Osteoblast (primary cell): ENCODE results near the gene PROB1. TPM values are rescaled to one million over a fixed set of nuclear protein-coding genes. Genes with fewer than 3 reads are reported as not detected.
"Not testable (repeated sequence)": the region's sequence is repeated elsewhere in the genome, so short reads cannot be mapped to it uniquely, and the experiment has no call there.

ENCODE experiments used
- DNase-seq: peaks from one replicate; pipeline ENCODE4 v3.0.0; 2011; ENCODE audit warnings: low spot score, mixed read lengths; ENCODE audit not compliant: insufficient read length; ENCODE audit errors: missing footprints
- H2AFZ ChIP-seq: 2 replicates; pipeline ENCODE4 v1.6.0; 2011; ENCODE audit warnings: mild to moderate bottlenecking, low read length
- H3K27ac ChIP-seq: 2 replicates; pipeline ENCODE4 v1.5.1; 2011; ENCODE audit warnings: mild to moderate bottlenecking, low read depth, low read length, moderate library complexity
- H3K27me3 ChIP-seq: 2 replicates; pipeline ENCODE4 v1.6.0; 2012; ENCODE audit warnings: mild to moderate bottlenecking, control low read depth, inconsistent platforms, low read length, moderate library complexity; ENCODE audit not compliant: insufficient read depth
- H3K36me3 ChIP-seq: 2 replicates; pipeline ENCODE4 v1.5.1; 2011; ENCODE audit warnings: mild to moderate bottlenecking, low read length, control low read depth, moderate library complexity; ENCODE audit not compliant: insufficient read depth
- H3K4me1 ChIP-seq: 2 replicates; pipeline ENCODE4 v1.5.1; 2011; ENCODE audit warnings: mild to moderate bottlenecking, low read length, control low read depth, moderate library complexity; ENCODE audit not compliant: insufficient read depth
- H3K4me2 ChIP-seq: 2 replicates; pipeline ENCODE4 v1.6.0; 2011; ENCODE audit warnings: mild to moderate bottlenecking, low read length; ENCODE audit not compliant: insufficient read depth
- H3K4me3 ChIP-seq: fragments of 200-600 bp; sonication (generic); 3 replicates; pipeline ENCODE4 v1.5.1; 2012; ENCODE audit warnings: mild to moderate bottlenecking, low read length, inconsistent platforms; ENCODE audit not compliant: insufficient read depth
- H3K79me2 ChIP-seq: 2 replicates; pipeline ENCODE4 v1.6.0; 2012; ENCODE audit warnings: mild to moderate bottlenecking, low read length, control low read depth, inconsistent platforms; ENCODE audit not compliant: insufficient read depth
- H3K9me3 ChIP-seq: 2 replicates; pipeline ENCODE4 v1.5.1; 2011; ENCODE audit warnings: low read depth, low read length, control low read depth
- H4K20me1 ChIP-seq: 2 replicates; pipeline ENCODE4 v1.6.0; 2012; ENCODE audit warnings: mild to moderate bottlenecking, low read length, control low read depth; ENCODE audit not compliant: insufficient read depth
- CTCF ChIP-seq: IDR thresholded peaks from 2 replicates; pipeline ENCODE4 v1.5.1; 2011; ENCODE audit warnings: mild to moderate bottlenecking, low read depth, low read length, moderate library complexity; ENCODE audit errors: extremely low read depth
- total RNA-seq: library from RNA; depleted of rRNA; stranded (reverse); fragments of >200 nt; gene quantifications from 2 replicates; pipeline ENCODE4 v1.2.3, GENCODE V29; 2012

PROB1 gene
- total RNA-seq, 1 donor: 1.1 TPM

DNA sequence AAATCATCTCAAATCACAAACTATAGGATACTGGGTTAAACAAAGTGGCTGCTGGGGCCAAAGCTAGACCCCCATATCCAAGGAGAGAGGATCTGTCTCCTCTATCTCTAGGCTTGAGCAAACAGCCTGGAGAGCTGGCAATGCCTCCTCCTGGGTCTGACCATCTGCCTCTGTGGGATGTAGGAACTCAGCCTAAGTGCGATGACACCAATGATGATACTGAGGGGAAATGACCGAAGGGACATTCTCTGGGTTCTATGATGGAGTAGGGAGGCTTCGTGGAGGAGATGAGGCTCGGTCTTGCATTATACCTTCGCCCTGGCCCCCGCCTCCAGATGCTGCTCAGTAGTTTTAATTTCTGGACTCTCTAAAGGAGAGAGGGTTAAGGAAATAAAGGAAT, 18.2 kb upstream of the PROB1 start:
- Histone ChIP-seq H3K4me1 (no peaks in the 10 kb centered on the region), H3K27ac (no peak overlapping the region)

GRCh38 chr5:139410993-139411828, 16.3 kb upstream of the PROB1 start:
- H3K4me2 ChIP-seq: no peak overlapping the region
- H2AFZ ChIP-seq: peak overlapping the region; percentile 6
- peaks cover 3% of the 10 kb centered on the region for H3K36me3 ChIP-seq
- H4K20me1 ChIP-seq: no peaks in the 10 kb centered on the region
- H3K4me3 ChIP-seq: no peak overlapping the region
- no peaks in the 10 kb centered on the region for H3K79me2 ChIP-seq
- TF ChIP-seq CTCF: no peak
- H3K27ac ChIP-seq: no peak overlapping the region
- peak; percentile 48 for DNase-seq
- H3K4me1 ChIP-seq: no peaks in the 10 kb centered on the region
- no peaks in the 10 kb centered on the region for H3K27me3 ChIP-seq
- H3K9me3 ChIP-seq: no peaks in the 10 kb centered on the region

More for the DNA sequence above, 18.2 kb upstream of the PROB1 start:
- no peak for TF ChIP-seq CTCF
- Histone ChIP-seq H4K20me1 (no peaks in the 10 kb centered on the region), H3K4me2 (no peak overlapping the region), H3K27me3 (no peaks in the 10 kb centered on the region), H3K9me3 (no peaks in the 10 kb centered on the region), H3K36me3 (peaks cover 7% of the 10 kb centered on the region), H3K4me3 (no peak overlapping the region), H2AFZ (no peak overlapping the region), H3K79me2 (no peaks in the 10 kb centered on the region)
- DNase-seq: no peak

DNA sequence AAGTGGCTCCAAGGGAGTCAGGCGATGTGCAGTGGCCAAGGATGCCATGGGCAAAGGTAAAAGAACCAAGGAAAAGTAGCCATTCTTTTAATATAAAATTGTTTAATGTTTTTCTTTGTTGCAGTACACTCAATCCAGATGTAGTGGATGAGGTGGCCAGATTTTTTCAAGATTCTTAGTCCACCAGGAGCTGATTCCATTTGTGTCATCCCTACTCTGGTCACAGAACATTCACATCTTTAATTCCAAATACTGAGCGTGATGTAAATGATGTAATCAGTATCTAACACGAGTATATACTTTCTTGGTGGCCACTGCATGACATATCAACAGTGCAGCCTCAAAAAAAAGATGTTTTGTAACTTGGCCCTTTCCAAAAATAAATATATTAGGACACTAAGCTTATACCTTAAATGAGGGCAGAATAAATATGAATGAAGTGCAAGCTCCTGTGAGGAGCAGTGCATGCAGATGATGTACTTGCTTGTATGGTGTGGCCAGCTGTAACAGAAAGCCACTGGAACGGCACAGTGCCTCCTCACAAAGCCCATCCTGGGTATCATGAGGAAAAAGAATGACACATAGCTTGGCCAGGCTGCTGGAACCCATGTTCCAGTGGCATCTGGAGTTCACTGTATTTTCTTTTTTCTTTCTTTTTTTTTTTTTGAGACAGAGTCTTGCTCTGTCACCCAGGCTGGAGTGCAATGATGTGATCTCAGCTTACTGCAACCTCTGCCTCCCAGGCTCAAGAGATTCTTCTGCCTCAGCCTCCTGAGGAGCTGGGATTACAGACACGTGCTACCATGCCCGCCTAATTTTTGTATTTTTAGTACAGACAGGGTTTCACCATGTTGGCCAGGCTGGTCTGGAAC, 15.5 kb upstream of the PROB1 start:
- no peaks in the 10 kb centered on the region for H3K9me3 ChIP-seq
- H3K27me3 ChIP-seq: no peaks in the 10 kb centered on the region
- no peak for TF ChIP-seq CTCF
- no peak overlapping the region for H2AFZ ChIP-seq
- peaks cover 3% of the 10 kb centered on the region for H3K36me3 ChIP-seq
- no peak overlapping the region for H3K4me3 ChIP-seq
- H3K79me2 ChIP-seq: no peaks in the 10 kb centered on the region
- H3K4me2 ChIP-seq: no peak overlapping the region
- no peak for DNase-seq
- no peaks in the 10 kb centered on the region for H4K20me1 ChIP-seq
- H3K4me1 ChIP-seq: no peaks in the 10 kb centered on the region
- no peak overlapping the region for H3K27ac ChIP-seq

GRCh38 chr5:139409116-139409515, 14.2 kb upstream of the PROB1 start:
- not testable (repeated sequence) for H2AFZ ChIP-seq, H3K4me3 ChIP-seq, H4K20me1 ChIP-seq, H3K36me3 ChIP-seq, H3K4me1 ChIP-seq, H3K4me2 ChIP-seq, H3K27ac ChIP-seq, H3K79me2 ChIP-seq, DNase-seq, H3K9me3 ChIP-seq, H3K27me3 ChIP-seq
